Middle frontal gyrus (tissue), 1 donor: ENCODE measurements around the gene TEKTIP1.
"Not testable (repeated sequence)": the region's sequence is repeated elsewhere in the genome, so short reads cannot be mapped to it uniquely, and the experiment has no call there.

ENCODE experiments used
- DNase-seq: peaks from one replicate; pipeline ENCODE4 v3.0.0-alpha.2; 2015; ENCODE audit warnings: low spot score; ENCODE audit errors: extremely low spot score

TEKTIP1 gene

GRCh38 chr19:3557461-3558248, 18.7 kb downstream of the TEKTIP1 start, which contains the start of gene MFSD12:
Gene MFSD12 (minus strand): TSS chr19:3557586. CDS start chr19:3557403, 183 bp downstream.
- peak; percentile 91 for DNase-seq

- no peak for DNase-seq
Observed at GRCh38 chr19:3563709-3564524, 24.9 kb downstream of the TEKTIP1 start.

- no peak for DNase-seq
Observed at GRCh38 chr19:3565139-3565538, 26.2 kb downstream of the TEKTIP1 start.

- DNase-seq: not testable (repeated sequence)
Observed at GRCh38 chr19:3570042-3570441, 31.1 kb downstream of the TEKTIP1 start.

- peak; percentile 5 for DNase-seq
Observed at GRCh38 chr19:3570606-3571011, 31.6 kb downstream of the TEKTIP1 start.

GRCh38 chr19:3572132-3572854, 33.3 kb downstream of the TEKTIP1 start:
- peak; percentile 99 for DNase-seq

GRCh38 chr19:3572855-3573161, 33.8 kb downstream of the TEKTIP1 start, which contains the start of gene HMG20B:
Gene HMG20B (plus strand): TSS chr19:3572944. CDS start chr19:3573310, 366 bp downstream.
- no peak for DNase-seq

- DNase-seq: no peak
Observed at GRCh38 chr19:3573162-3573857, 34.3 kb downstream of the TEKTIP1 start.

- peak; percentile 9 for DNase-seq
Observed at GRCh38 chr19:3573858-3574637, 35.1 kb downstream of the TEKTIP1 start.

GRCh38 chr19:3575260-3575741, 36.3 kb downstream of the TEKTIP1 start:
- no peak for DNase-seq

- no peak for DNase-seq
Observed at GRCh38 chr19:3575949-3576673, 37.1 kb downstream of the TEKTIP1 start.

GRCh38 chr19:3576696-3577443, 37.9 kb downstream of the TEKTIP1 start:
- peak; percentile 18 for DNase-seq

- DNase-seq: no peak
Observed at GRCh38 chr19:3577723-3578344, 38.9 kb downstream of the TEKTIP1 start.

- no peak for DNase-seq
Observed at GRCh38 chr19:3578390-3578789, 39.4 kb downstream of the TEKTIP1 start.

GRCh38 chr19:3580156-3580934, 41.4 kb downstream of the TEKTIP1 start:
- DNase-seq: no peak

- not testable (repeated sequence) for DNase-seq
Observed at GRCh38 chr19:3581792-3582191, 42.8 kb downstream of the TEKTIP1 start.

GRCh38 chr19:3584036-3584802, 45.2 kb downstream of the TEKTIP1 start:
- DNase-seq: not testable (repeated sequence)
